Measurements from ENCODE around the gene TBX4.

DNA sequence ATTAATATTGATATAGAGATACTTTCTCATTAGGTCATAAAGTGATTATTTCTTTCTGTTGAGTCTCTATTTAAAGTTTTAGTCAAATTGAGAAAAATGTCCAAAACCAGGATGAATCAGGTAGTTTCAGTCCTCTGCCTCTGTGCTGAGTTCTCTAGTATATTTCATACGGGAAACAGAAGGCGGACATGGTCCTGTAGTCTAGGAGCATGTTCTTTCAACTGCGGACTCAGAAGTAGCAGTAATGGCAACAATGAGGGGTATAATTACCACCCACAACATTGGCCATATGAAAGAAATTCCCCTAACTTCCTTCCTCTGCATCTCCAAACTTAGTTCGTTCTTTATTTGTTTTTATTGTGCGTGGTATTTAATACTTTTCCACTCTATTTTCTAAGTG lies 50.1 kb downstream of the TBX4 start:
- no peak for TF ChIP-seq KDM4B (IDR thresholded peaks at IDR 0.05; ENCODE audit: borderline replicate concordance in 2 of 2, low read depth in 1 of 2)
- TF ChIP-seq, protein P1, sequence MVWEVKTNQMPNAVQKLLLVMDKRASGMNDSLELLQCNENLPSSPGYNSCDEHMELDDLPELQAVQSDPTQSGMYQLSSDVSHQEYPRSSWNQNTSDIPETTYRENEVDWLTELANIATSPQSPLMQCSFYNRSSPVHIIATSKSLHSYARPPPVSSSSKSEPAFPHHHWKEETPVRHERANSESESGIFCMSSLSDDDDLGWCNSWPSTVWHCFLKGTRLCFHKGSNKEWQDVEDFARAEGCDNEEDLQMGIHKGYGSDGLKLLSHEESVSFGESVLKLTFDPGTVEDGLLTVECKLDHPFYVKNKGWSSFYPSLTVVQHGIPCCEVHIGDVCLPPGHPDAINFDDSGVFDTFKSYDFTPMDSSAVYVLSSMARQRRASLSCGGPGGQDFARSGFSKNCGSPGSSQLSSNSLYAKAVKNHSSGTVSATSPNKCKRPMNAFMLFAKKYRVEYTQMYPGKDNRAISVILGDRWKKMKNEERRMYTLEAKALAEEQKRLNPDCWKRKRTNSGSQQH (CRISPR knock-in tag; IDR thresholded peaks at IDR 0.05) = no peak
- TF ChIP-seq, protein P2, sequence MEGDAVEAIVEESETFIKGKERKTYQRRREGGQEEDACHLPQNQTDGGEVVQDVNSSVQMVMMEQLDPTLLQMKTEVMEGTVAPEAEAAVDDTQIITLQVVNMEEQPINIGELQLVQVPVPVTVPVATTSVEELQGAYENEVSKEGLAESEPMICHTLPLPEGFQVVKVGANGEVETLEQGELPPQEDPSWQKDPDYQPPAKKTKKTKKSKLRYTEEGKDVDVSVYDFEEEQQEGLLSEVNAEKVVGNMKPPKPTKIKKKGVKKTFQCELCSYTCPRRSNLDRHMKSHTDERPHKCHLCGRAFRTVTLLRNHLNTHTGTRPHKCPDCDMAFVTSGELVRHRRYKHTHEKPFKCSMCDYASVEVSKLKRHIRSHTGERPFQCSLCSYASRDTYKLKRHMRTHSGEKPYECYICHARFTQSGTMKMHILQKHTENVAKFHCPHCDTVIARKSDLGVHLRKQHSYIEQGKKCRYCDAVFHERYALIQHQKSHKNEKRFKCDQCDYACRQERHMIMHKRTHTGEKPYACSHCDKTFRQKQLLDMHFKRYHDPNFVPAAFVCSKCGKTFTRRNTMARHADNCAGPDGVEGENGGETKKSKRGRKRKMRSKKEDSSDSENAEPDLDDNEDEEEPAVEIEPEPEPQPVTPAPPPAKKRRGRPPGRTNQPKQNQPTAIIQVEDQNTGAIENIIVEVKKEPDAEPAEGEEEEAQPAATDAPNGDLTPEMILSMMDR (IDR thresholded peaks at IDR 0.05 in 2 of 3, conservative IDR thresholded peaks at IDR 0.05 in 1 of 3; ENCODE audit: insufficient read depth in 2 of 3, low read depth in 1 of 3, low read length in 3 of 3) = no peak
- no peak for TF ChIP-seq SPI1 (IDR thresholded peaks at IDR 0.05; ENCODE audit: borderline replicate concordance, low read depth, low read length)
- TF ChIP-seq USF1 (CRISPR knock-in tag; IDR thresholded peaks at IDR 0.05) = no peak
- TF ChIP-seq LARP7 (IDR thresholded peaks at IDR 0.05) = no peak

Measured in K562 (cell line).